ENCODE data around the gene PSMD5.
A peak's percentile ranks its signal among the peaks of the same experiment; 100 is the strongest.

The PSMD5 gene

GRCh38 chr9:120779227-120779626, 63.5 kb downstream of the PSMD5 start:
- H3K27me3 ChIP-seq (ENCODE audit: insufficient read depth, poor library complexity, severe bottlenecking), result no peaks in the 10 kb centered on the region
- no peak for ATAC-seq (ENCODE audit: low read depth)
- peaks cover 70% of the 10 kb centered on the region for H3K36me3 ChIP-seq (ENCODE audit: low read depth)
- no peak overlapping the region for H3K4me3 ChIP-seq (ENCODE audit: severe bottlenecking)
- TF ChIP-seq CTCF (IDR thresholded peaks at IDR 0.05; ENCODE audit: poor library complexity, severe bottlenecking), result no peak
- peaks cover 39% of the 10 kb centered on the region for H3K4me1 ChIP-seq (ENCODE audit: insufficient read depth, poor library complexity, severe bottlenecking)
- H3K9me3 ChIP-seq (ENCODE audit: severe bottlenecking), result no peaks in the 10 kb centered on the region
- peak overlapping the region; percentile 22 for H3K27ac ChIP-seq (ENCODE audit: poor library complexity, severe bottlenecking)
- no peak for DNase-seq (ENCODE audit: low spot score)

- Histone ChIP-seq H3K27ac (ENCODE audit: poor library complexity, severe bottlenecking) (peak overlapping the region; percentile 22), H3K9me3 (ENCODE audit: severe bottlenecking) (no peaks in the 10 kb centered on the region), H3K36me3 (ENCODE audit: low read depth) (peaks cover 66% of the 10 kb centered on the region), H3K4me3 (ENCODE audit: severe bottlenecking) (no peak overlapping the region), H3K4me1 (ENCODE audit: insufficient read depth, poor library complexity, severe bottlenecking) (peaks cover 35% of the 10 kb centered on the region), H3K27me3 (ENCODE audit: insufficient read depth, poor library complexity, severe bottlenecking) (no peaks in the 10 kb centered on the region)
- ATAC-seq (ENCODE audit: low read depth) (peak; percentile 42; the same call in 2 of the 3 replicates), DNase-seq (ENCODE audit: low spot score) (no peak)
- TF ChIP-seq CTCF (IDR thresholded peaks at IDR 0.05; ENCODE audit: poor library complexity, severe bottlenecking), result no peak
These were observed 64.0 kb downstream of the PSMD5 start for GRCh38 chr9:120778758-120779157.

GRCh38 chr9:120777229-120777628, 65.5 kb downstream of the PSMD5 start:
- TF ChIP-seq CTCF (IDR thresholded peaks at IDR 0.05; ENCODE audit: poor library complexity, severe bottlenecking), result no peak
- H3K27me3 ChIP-seq (ENCODE audit: insufficient read depth, poor library complexity, severe bottlenecking), result no peaks in the 10 kb centered on the region
- H3K9me3 ChIP-seq (ENCODE audit: severe bottlenecking), result no peaks in the 10 kb centered on the region
- no peak for DNase-seq (ENCODE audit: low spot score)
- H3K27ac ChIP-seq (ENCODE audit: poor library complexity, severe bottlenecking), result peak overlapping the region; percentile 47
- H3K4me3 ChIP-seq (ENCODE audit: severe bottlenecking), result no peak overlapping the region
- H3K4me1 ChIP-seq (ENCODE audit: insufficient read depth, poor library complexity, severe bottlenecking), result peaks cover 29% of the 10 kb centered on the region
- H3K36me3 ChIP-seq (ENCODE audit: low read depth), result peaks cover 76% of the 10 kb centered on the region
- no peak for ATAC-seq (ENCODE audit: low read depth)

- H3K4me1 ChIP-seq (ENCODE audit: insufficient read depth, poor library complexity, severe bottlenecking), result peaks cover 29% of the 10 kb centered on the region
- TF ChIP-seq CTCF (IDR thresholded peaks at IDR 0.05; ENCODE audit: poor library complexity, severe bottlenecking), result no peak
- H3K36me3 ChIP-seq (ENCODE audit: low read depth), result peaks cover 76% of the 10 kb centered on the region
- no peak overlapping the region for H3K4me3 ChIP-seq (ENCODE audit: severe bottlenecking)
- peak overlapping the region; percentile 47 for H3K27ac ChIP-seq (ENCODE audit: poor library complexity, severe bottlenecking)
- no peaks in the 10 kb centered on the region for H3K9me3 ChIP-seq (ENCODE audit: severe bottlenecking)
- no peaks in the 10 kb centered on the region for H3K27me3 ChIP-seq (ENCODE audit: insufficient read depth, poor library complexity, severe bottlenecking)
- DNase-seq (ENCODE audit: low spot score), result no peak
- no peak for ATAC-seq (ENCODE audit: low read depth)
These were observed 65.9 kb downstream of the PSMD5 start for GRCh38 chr9:120776788-120777187.

- Histone ChIP-seq H3K4me3 (ENCODE audit: severe bottlenecking) (no peak overlapping the region), H3K27ac (ENCODE audit: poor library complexity, severe bottlenecking) (peak overlapping the region; percentile 47), H3K9me3 (ENCODE audit: severe bottlenecking) (no peaks in the 10 kb centered on the region), H3K4me1 (ENCODE audit: insufficient read depth, poor library complexity, severe bottlenecking) (peaks cover 29% of the 10 kb centered on the region), H3K27me3 (ENCODE audit: insufficient read depth, poor library complexity, severe bottlenecking) (no peaks in the 10 kb centered on the region), H3K36me3 (ENCODE audit: low read depth) (peaks cover 81% of the 10 kb centered on the region)
- ATAC-seq (ENCODE audit: low read depth) (peak; percentile 94), DNase-seq (ENCODE audit: low spot score) (peak; percentile 85)
- TF ChIP-seq CTCF (IDR thresholded peaks at IDR 0.05; ENCODE audit: poor library complexity, severe bottlenecking), result no peak
These were observed 66.9 kb downstream of the PSMD5 start for GRCh38 chr9:120775859-120776258.

Measured in RWPE2 (cell line).